Ovary (tissue), 9 donors: Measurements from ENCODE around the gene LARGE1. TPM values are rescaled to one million over a fixed set of nuclear protein-coding genes. Genes with fewer than 3 reads are reported as not detected.

Source experiments
- DNase-seq, 5 donors: peaks; one replicate each; pipeline ENCODE4 v3.0.0-alpha.2; 2019 to 2020
- H3K27ac ChIP-seq, 2 donors: fragments of 200-600 bp; one replicate each; pipeline versions ENCODE4 v1.5.1 to v1.8.0; 2019 to 2022
- H3K27me3 ChIP-seq: fragments of 200-600 bp; one replicate; pipeline ENCODE4 v1.8.0; 2022
- H3K36me3 ChIP-seq: fragments of 200-600 bp; sonication (generic); one replicate; pipeline ENCODE4 v1.5.1; 2019
- H3K4me1 ChIP-seq: one replicate; pipeline ENCODE4 v1.8.1; 2013; ENCODE audit warnings: mild to moderate bottlenecking, moderate library complexity; ENCODE audit not compliant: insufficient read depth
- H3K4me3 ChIP-seq: fragments of 200-600 bp; sonication (generic); one replicate; pipeline ENCODE4 v1.5.1; 2017
- H3K9me3 ChIP-seq, 2 donors: fragments of 200-600 bp in 1 of 2; sonication (generic) in 1 of 2; one replicate each; pipeline versions ENCODE4 v1.5.1 to v1.8.1; 2013 to 2019; ENCODE audit warnings: mild to moderate bottlenecking in 1 of 2, moderate library complexity in 1 of 2
- CTCF ChIP-seq, 3 donors: fragments of 450-650 bp in 2 of 3; fragments of 200-600 bp in 1 of 3; IDR thresholded peaks; one replicate each; pipeline versions ENCODE4 v1.5.1 to v1.8.0; 2016 to 2022; ENCODE audit warnings: antibody characterized with exemption in 3 of 3, mild to moderate bottlenecking in 1 of 3
- EP300 ChIP-seq: sonication (generic); formaldehyde crosslinking; IDR thresholded peaks from one replicate; pipeline ENCODE4 v1.6.1; 2017; ENCODE audit warnings: antibody characterized with exemption
- POLR2A ChIP-seq: fragments of 450-650 bp; IDR thresholded peaks from one replicate; pipeline ENCODE4 v1.6.1; 2017; ENCODE audit warnings: antibody characterized with exemption, mild to moderate bottlenecking, moderate library complexity
- WGBS, 3 donors: extraction: QIAGEN DNeasy Blood & Tissue Kit in 1 of 3; methylation state at CpG; one replicate each; pipeline versions ENCODE4 v1.1.5 to v1.1.7; 2013 to 2017; 5-methylcytosine and 5-hydroxymethylcytosine counted together
- intact Hi-C, 4 donors: fragments of 100-400 bp; cut with DNase I; formaldehyde crosslinking; loops; one replicate each; pipeline versions ENCODE4 v1.11.0 to v1.15.1; 2022 to 2023
- polyA plus RNA-seq, 2 donors: library from polyadenylated mRNA; stranded (reverse); fragments of 200-250 nt in 1 of 2; fragments of 350-450 nt in 1 of 2; fragmentation: Illumina TruSeq in 1 of 2; extraction: RNeasy Lipid Tissue Mini Kit (QIAGEN cat#74804) in 1 of 2; gene quantifications; one replicate each; pipeline ENCODE4 v1.2.3, GENCODE V29; 2013 to 2014
- total RNA-seq, 7 donors: library from RNA; depleted of rRNA in 2 of 7; stranded (reverse); fragments of >200 nt in 2 of 7; fragmentation: NEBNext Ultra II Directional in 3 of 7; extraction: Animal tissue kit (Norgen Biotek cat#: 25700) in 3 of 7; gene quantifications; one replicate each; pipeline versions ENCODE4 v1.1.0 to v1.2.4, GENCODE V29; 2016 to 2023
- donor health status: DM: no; HTN: no; CAD: no; lungs with moderate emphysema.
- donor health status: DM: no; HTN: no; CAD: no.
- donor health status: Bipolar disorder and iron deficiency.
- donor health status: DM: yes; HTN: yes; CAD: no.
- donor health status: DM: no; HTN: no; CAD: no.
- donor health status: DM: yes; HTN: yes; CAD: no.

The LARGE1 gene
- total and polyA plus RNA-seq, 9 donors = 13.4 to 67.6 (median 36.8) TPM

DNA sequence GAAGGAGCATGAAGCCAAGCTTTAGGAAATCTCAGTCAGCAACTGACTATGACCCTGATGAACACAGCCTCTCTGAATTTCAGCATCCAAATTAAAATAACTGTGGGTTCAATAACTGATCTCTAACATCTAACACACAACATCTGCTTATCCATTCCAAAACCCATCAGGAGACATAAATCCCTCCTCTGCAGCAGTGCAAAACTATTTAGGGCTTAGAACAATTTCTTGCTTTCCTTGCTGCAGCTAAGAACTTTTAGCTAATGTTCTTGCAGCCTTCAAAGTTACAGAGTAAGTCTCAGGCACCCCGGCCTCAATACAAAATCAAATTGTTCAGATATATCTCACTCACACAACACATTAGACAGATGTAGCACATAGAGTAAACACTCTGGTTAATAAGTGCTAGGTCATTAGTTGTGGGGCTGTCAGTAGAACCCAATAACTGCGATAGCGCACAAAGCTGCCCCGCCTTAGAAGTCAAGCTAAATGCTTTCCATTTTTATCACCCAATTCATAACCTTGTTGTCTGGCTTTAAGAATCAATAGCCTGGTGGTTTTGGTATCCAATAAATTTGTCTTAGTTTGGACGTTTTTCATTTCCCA, 139.6 kb downstream of the LARGE1 start:
- Histone ChIP-seq H3K4me1 (peaks cover 10% of the 10 kb centered on the region), H3K9me3 (no peaks in the 10 kb centered on the region), H3K27me3 (no peaks in the 10 kb centered on the region), H3K27ac (no peak overlapping the region), H3K4me3 (no peak overlapping the region), H3K36me3 (no peaks in the 10 kb centered on the region)
- no peak for DNase-seq
- intact Hi-C loops = no loop called here
- no peak for TF ChIP-seq EP300
- TF ChIP-seq CTCF (IDR thresholded peaks at IDR 0.05) = no peak
- TF ChIP-seq POLR2A = no peak
- WGBS, 3 donors = 88 to 93% (median 89%) methylated on average over 5 of the region's 5 CpGs

- TF ChIP-seq EP300 = no peak
- no peak for TF ChIP-seq POLR2A
- TF ChIP-seq CTCF (IDR thresholded peaks at IDR 0.05) = no peak
- Histone ChIP-seq H3K4me1 (peaks cover 10% of the 10 kb centered on the region), H3K36me3 (no peaks in the 10 kb centered on the region), H3K9me3 (no peaks in the 10 kb centered on the region), H3K27ac (no peak overlapping the region), H3K27me3 (no peaks in the 10 kb centered on the region), H3K4me3 (no peak overlapping the region)
- WGBS, 3 donors = 86 to 94% (median 93%) methylated on average over 3 of the region's 3 CpGs
- DNase-seq = no peak
- intact Hi-C loops = no loop called here
Measured at GRCh38 chr22:33779243-33779642, 141.0 kb downstream of the LARGE1 start.

GRCh38 chr22:33776491-33776890, 143.8 kb downstream of the LARGE1 start:
- DNase-seq = no peak
- H3K4me3 ChIP-seq = no peak overlapping the region
- no peak overlapping the region for H3K27ac ChIP-seq
- TF ChIP-seq EP300 = no peak
- TF ChIP-seq POLR2A = no peak
- TF ChIP-seq CTCF (IDR thresholded peaks at IDR 0.05) = no peak
- WGBS, 3 donors = 75 to 82% (median 78%) methylated on average over 7 of the region's 7 CpGs
- H3K27me3 ChIP-seq = no peaks in the 10 kb centered on the region
- H3K36me3 ChIP-seq = no peaks in the 10 kb centered on the region
- peaks cover 10% of the 10 kb centered on the region for H3K4me1 ChIP-seq
- intact Hi-C loops = no loop called here
- H3K9me3 ChIP-seq = no peaks in the 10 kb centered on the region

- intact Hi-C loops = loop anchor here in 1 of 4 donors (5.0 kb wide), 1 partner anchor 148 kb away; the partner anchor contains the start of gene LARGE1
- no peak for TF ChIP-seq POLR2A
- no peak for TF ChIP-seq CTCF (IDR thresholded peaks at IDR 0.05)
- TF ChIP-seq EP300 = no peak
- DNase-seq = no peak
- Histone ChIP-seq H3K27ac (no peak overlapping the region), H3K27me3 (no peaks in the 10 kb centered on the region), H3K36me3 (no peaks in the 10 kb centered on the region), H3K9me3 (no peaks in the 10 kb centered on the region), H3K4me1 (peaks cover 11% of the 10 kb centered on the region), H3K4me3 (no peak overlapping the region)
- 89 to 91% (median 90%) methylated on average over 6 of the region's 6 CpGs for WGBS, 3 donors
Measured at GRCh38 chr22:33774781-33775180, 145.5 kb downstream of the LARGE1 start.
